ENCODE data around the gene C1QL4.

DNA sequence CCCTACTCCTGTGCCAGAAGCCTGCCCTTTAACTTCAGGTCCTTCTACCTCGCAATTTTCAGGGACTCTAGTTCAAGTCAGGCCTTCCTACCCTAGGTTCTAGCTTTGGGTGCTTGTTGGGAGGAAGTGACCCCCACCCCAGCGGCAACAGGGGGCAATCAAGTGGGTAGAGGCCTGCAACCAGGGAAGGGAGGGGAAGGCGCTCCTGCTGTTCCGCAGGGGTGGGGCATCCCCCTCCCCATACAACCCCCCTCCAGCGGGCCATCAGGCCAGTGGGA, 42.2 kb downstream of the C1QL4 start:
- TF ChIP-seq, protein P1, sequence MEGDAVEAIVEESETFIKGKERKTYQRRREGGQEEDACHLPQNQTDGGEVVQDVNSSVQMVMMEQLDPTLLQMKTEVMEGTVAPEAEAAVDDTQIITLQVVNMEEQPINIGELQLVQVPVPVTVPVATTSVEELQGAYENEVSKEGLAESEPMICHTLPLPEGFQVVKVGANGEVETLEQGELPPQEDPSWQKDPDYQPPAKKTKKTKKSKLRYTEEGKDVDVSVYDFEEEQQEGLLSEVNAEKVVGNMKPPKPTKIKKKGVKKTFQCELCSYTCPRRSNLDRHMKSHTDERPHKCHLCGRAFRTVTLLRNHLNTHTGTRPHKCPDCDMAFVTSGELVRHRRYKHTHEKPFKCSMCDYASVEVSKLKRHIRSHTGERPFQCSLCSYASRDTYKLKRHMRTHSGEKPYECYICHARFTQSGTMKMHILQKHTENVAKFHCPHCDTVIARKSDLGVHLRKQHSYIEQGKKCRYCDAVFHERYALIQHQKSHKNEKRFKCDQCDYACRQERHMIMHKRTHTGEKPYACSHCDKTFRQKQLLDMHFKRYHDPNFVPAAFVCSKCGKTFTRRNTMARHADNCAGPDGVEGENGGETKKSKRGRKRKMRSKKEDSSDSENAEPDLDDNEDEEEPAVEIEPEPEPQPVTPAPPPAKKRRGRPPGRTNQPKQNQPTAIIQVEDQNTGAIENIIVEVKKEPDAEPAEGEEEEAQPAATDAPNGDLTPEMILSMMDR (IDR thresholded peaks at IDR 0.05), result no peak
- TF ChIP-seq POLR2A (IDR thresholded peaks at IDR 0.05), result no peak

All from uterus (tissue), 2 donors.